ENCODE data around the gene ZNF473. TPM values are rescaled to one million over a fixed set of nuclear protein-coding genes. Genes with fewer than 3 reads are reported as not detected.
"Not testable (repeated sequence)": the region's sequence is repeated elsewhere in the genome, so short reads cannot be mapped to it uniquely, and the experiment has no call there.

ZNF473 gene
- total RNA-seq, 2 donors from 2014 or later, result 5.9 to 7.6 TPM

DNA sequence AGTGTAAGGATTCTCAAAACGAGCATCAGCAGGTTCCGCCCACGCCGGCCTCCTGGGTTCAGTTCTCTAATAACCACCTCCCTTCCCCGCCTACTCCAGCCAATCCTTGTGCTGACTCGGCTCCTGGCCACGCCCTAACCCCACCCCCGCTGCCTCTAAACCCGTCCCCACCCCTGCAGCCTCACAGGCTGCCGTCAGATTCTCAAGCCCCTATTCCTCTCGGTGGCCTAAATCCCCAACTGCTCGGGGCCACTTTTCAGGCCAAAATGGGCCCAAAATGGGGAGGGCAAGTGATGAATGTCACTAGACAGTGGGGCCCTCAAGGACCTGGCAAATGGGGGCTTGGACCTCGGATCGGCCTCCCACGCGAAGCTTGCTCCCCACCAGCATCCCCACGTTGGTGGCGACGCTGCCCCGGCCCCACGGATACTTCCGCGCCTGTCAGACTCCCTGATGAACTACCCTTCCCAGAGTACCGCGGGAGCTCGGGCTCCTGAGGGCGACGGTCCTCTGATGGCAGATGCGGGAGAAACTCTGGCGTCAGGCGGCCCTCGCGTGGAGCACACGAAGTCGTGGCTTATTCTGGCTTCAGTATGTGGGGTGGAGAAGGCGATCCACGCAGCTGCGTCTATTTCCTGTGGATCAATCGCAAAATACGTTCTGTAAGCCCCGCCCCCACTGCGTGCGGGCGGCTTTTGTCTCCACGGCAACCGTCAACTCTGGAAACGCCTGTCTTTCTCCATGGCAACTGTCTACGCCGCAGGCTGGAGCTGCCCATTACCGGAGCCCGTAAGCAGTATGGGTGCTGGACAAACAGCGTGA lies 24.8 kb downstream of the ZNF473 start:
- Histone ChIP-seq H3K9me3 (no peaks in the 10 kb centered on the region), H3K9ac (ENCODE audit: low read depth in 2 of 2, low read length in 2 of 2) (peak overlapping the region; percentile 13 to 48), H3K27me3 (no peaks in the 10 kb centered on the region), H3K36me3 (no peaks in the 10 kb centered on the region), H3K27ac (peak overlapping the region; percentile 34), H3K4me3 (peak overlapping the region; percentile 51), H3K4me1 (peaks cover 4% of the 10 kb centered on the region)
- peak; percentile 83 for DNase-seq
- intact Hi-C loops (cut with DNase I), result no loop called here
- TF ChIP-seq, protein P1, sequence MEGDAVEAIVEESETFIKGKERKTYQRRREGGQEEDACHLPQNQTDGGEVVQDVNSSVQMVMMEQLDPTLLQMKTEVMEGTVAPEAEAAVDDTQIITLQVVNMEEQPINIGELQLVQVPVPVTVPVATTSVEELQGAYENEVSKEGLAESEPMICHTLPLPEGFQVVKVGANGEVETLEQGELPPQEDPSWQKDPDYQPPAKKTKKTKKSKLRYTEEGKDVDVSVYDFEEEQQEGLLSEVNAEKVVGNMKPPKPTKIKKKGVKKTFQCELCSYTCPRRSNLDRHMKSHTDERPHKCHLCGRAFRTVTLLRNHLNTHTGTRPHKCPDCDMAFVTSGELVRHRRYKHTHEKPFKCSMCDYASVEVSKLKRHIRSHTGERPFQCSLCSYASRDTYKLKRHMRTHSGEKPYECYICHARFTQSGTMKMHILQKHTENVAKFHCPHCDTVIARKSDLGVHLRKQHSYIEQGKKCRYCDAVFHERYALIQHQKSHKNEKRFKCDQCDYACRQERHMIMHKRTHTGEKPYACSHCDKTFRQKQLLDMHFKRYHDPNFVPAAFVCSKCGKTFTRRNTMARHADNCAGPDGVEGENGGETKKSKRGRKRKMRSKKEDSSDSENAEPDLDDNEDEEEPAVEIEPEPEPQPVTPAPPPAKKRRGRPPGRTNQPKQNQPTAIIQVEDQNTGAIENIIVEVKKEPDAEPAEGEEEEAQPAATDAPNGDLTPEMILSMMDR (IDR thresholded peaks at IDR 0.05), result no peak

DNA sequence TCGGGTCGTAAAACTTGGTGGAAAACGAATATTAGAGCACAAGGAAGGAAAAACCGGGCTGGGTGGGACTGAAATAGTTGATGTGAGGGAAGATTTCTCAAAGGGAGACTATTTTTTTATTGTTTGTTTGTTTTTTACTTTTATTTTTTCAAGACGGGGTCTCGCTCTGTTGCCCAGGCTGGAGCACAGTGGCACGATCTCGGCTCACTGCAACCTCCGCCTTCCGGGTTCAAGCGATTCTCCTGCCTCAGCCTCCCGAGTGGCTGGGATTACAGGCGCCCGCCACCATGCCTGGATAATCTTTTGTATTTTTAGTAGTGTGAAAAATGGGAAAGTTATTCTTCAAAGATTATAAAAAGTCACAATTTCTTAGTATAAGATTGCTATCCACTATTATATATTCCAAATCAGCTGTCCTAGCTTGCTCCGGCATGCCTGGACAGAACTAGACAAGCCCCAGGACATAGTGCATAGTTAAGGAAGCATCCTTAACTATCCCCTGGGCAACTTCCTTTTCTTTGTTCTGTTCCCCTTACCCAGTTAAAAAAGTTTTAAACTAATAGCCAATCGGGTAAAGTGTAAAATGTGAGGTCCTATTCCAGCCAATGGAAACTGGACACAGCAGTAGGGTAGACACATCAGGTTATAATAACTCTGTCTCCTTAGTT lies 25.6 kb downstream of the ZNF473 start:
- H3K36me3 ChIP-seq; DNase-seq; H3K4me1 ChIP-seq; intact Hi-C loops (cut with DNase I); H3K27me3 ChIP-seq; H3K9me3 ChIP-seq: not testable (repeated sequence)
- H3K27ac ChIP-seq, result peak overlapping the region; percentile 34
- H3K4me3 ChIP-seq, result peak overlapping the region; percentile 51
- peak overlapping the region in 1 of 2 donors; percentile 48 for H3K9ac ChIP-seq (ENCODE audit: low read depth in 2 of 2, low read length in 2 of 2)

DNA sequence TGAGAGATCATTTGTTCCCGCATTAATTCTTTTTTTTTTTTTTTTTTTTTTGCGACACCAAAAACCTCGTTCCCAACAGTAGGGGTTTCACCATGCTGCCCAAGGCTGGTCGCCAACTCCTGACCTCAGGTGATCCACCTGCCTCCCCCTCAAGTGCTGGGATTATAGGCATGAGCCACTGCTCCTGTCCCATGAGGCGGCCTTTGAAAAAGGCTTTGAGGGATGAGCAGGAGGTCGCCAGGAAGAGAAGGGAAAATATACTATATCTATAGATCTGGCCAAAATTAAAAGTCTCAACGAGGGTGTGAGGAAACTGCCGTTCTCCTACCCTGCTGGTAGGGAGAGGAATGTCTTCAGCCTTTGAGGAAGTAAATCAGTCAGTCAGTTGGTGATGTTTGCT lies 26.2 kb downstream of the ZNF473 start:
- DNase-seq, result no peak
- H3K36me3 ChIP-seq, result no peaks in the 10 kb centered on the region
- H3K9ac ChIP-seq (ENCODE audit: low read depth in 2 of 2, low read length in 2 of 2), result no peak overlapping the region
- no peaks in the 10 kb centered on the region for H3K9me3 ChIP-seq
- TF ChIP-seq, protein P1 (IDR thresholded peaks at IDR 0.05), result no peak
- H3K27ac ChIP-seq, result no peak overlapping the region
- H3K4me1 ChIP-seq, result peaks cover 4% of the 10 kb centered on the region
- no peak overlapping the region for H3K4me3 ChIP-seq
- H3K27me3 ChIP-seq, result no peaks in the 10 kb centered on the region
- intact Hi-C loops (cut with DNase I), result no loop called here

DNA sequence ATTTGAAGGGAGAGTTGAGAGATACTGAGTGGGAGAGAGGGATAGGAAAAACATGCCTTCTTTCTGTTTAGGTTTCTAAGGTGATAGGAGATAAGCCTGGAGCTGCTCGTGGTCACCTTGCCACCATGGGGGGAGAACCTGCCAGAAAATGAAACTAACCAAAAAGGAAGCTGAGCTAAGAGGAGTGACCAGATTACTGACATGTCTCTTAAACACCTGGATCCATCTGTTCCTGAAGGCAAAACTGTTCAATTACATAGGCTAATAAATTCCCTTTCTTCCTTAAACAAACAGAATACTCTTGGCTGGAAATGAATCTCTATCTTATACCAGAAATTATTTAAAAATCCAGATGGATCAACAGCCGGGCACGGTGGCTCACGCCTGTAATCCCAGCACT lies 27.3 kb downstream of the ZNF473 start:
- no peak overlapping the region for H3K4me3 ChIP-seq
- intact Hi-C loops (cut with DNase I), result no loop called here
- no peak for DNase-seq
- no peaks in the 10 kb centered on the region for H3K27me3 ChIP-seq
- H3K27ac ChIP-seq, result no peak overlapping the region
- no peaks in the 10 kb centered on the region for H3K36me3 ChIP-seq
- no peak overlapping the region for H3K9ac ChIP-seq (ENCODE audit: low read depth in 2 of 2, low read length in 2 of 2)
- peaks cover 4% of the 10 kb centered on the region for H3K4me1 ChIP-seq
- no peaks in the 10 kb centered on the region for H3K9me3 ChIP-seq
- TF ChIP-seq, protein P1 (IDR thresholded peaks at IDR 0.05), result no peak

DNA sequence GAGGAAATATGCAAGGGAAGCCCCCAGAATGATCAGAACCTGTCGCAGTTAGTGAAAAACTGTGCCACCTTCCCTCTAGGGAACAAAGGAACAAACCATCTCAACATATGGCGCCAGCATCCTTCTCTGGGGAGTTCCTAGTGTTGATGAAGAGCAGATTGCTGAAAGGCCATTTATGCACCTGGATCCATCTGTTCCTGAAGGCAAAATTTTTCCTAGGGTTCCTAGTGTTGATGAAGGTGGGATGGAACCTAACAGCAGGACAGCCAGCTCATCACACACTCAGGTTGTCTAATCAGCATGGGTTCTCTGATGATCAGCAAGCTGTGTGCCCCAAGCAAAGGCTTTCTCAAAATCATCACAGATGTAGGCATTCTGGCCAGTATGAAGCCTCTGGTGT lies 32.6 kb downstream of the ZNF473 start:
- peaks cover 4% of the 10 kb centered on the region for H3K9me3 ChIP-seq
- H3K9ac ChIP-seq (ENCODE audit: low read depth in 2 of 2, low read length in 2 of 2), result no peak overlapping the region
- no peak for DNase-seq
- H3K36me3 ChIP-seq, result no peaks in the 10 kb centered on the region
- no peaks in the 10 kb centered on the region for H3K4me1 ChIP-seq
- no peak overlapping the region for H3K27ac ChIP-seq
- TF ChIP-seq, protein P1 (IDR thresholded peaks at IDR 0.05), result no peak
- intact Hi-C loops (cut with DNase I), result no loop called here
- H3K27me3 ChIP-seq, result no peaks in the 10 kb centered on the region
- H3K4me3 ChIP-seq, result no peak overlapping the region

DNA sequence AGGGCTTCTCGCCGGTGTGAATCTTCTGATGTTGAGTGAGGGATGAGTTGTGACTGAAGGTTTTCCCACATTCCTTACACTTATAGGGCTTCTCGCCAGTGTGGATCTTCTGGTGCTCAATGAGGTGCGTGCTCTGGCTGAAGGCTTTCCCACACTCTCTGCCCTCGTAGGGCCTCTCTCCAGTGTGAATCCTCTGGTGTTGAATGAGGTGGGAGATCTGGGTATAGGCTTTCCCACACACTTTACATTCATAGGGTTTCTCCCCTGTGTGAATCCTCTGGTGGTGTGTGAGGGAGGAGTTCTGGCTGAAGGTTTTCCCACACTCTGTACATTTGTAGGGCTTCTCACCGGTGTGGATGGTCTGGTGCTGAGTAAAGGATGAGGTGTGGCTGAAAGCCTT lies 33.2 kb downstream of the ZNF473 start:
- no peaks in the 10 kb centered on the region for H3K36me3 ChIP-seq
- no peak for DNase-seq
- TF ChIP-seq, protein P1 (IDR thresholded peaks at IDR 0.05), result no peak
- H3K4me1 ChIP-seq, result no peaks in the 10 kb centered on the region
- no peak overlapping the region for H3K9ac ChIP-seq (ENCODE audit: low read depth in 2 of 2, low read length in 2 of 2)
- no peak overlapping the region for H3K27ac ChIP-seq
- no peak overlapping the region for H3K4me3 ChIP-seq
- peaks cover 4% of the 10 kb centered on the region for H3K9me3 ChIP-seq
- no peaks in the 10 kb centered on the region for H3K27me3 ChIP-seq
- intact Hi-C loops (cut with DNase I), result no loop called here
